Endothelial cell of umbilical vein (primary cell): Measurements from ENCODE around the gene TULP4. TPM values are rescaled to one million over a fixed set of nuclear protein-coding genes. Genes with fewer than 3 reads are reported as not detected.

Experiments used
- BruUV-seq: library from RNA; stranded (reverse); fragments of 400-500 nt; replicated peaks from 2 replicates; lab custom pipeline; 2021; lab: Mats Ljungman, UMichigan
- CTCF ChIA-PET: fragments of 300-600, 350-600 bp; sonication (Branson Sonifier 250); formaldehyde crosslinking; loops from one replicate; lab custom pipeline; 2021; ENCODE audit warnings: antibody characterized with exemption, inconsistent platforms; lab: Charles Lee
- POLR2A ChIA-PET: fragments of 300-600, 350-600 bp; sonication (Branson Sonifier 250); formaldehyde crosslinking; loops from one replicate; lab custom pipeline; 2021; ENCODE audit warnings: antibody characterized with exemption, inconsistent platforms; lab: Charles Lee
- DNase-seq: peaks from one replicate; pipeline ENCODE4 v3.0.0-alpha.2; 2011; ENCODE audit warnings: low read depth, low spot score
- FAIRE-seq: peaks from 2 replicates; lab custom pipeline; 2011; peaks lifted over from hg19 to GRCh38; lab: Jason Lieb, UNC
- H2AFZ ChIP-seq: 2 replicates; pipeline ENCODE4 v1.6.0; 2012; ENCODE audit warnings: low read depth, low read length, control low read depth, inconsistent platforms
- H3K27ac ChIP-seq: 2 replicates; pipeline ENCODE4 v1.5.1; 2011; ENCODE audit warnings: low read depth, mild to moderate bottlenecking, control low read depth, low read length, moderate library complexity; ENCODE audit not compliant: insufficient read depth
- H3K27me3 ChIP-seq, 2 experiments: 2 replicates each; pipeline versions ENCODE4 v1.6.0 to v1.6.1; 2011; ENCODE audit warnings: low read length in 2 of 2, mixed read lengths in 1 of 2; ENCODE audit not compliant: control insufficient read depth in 2 of 2, insufficient read depth in 2 of 2
- H3K36me3 ChIP-seq, 2 experiments: 2 replicates in 1 of 2; 3 replicates in 1 of 2; pipeline ENCODE4 v1.5.1; 2011; ENCODE audit warnings: low read length in 2 of 2, mild to moderate bottlenecking in 1 of 2, moderate library complexity in 1 of 2; ENCODE audit not compliant: control insufficient read depth in 2 of 2, insufficient read depth in 2 of 2; ENCODE audit errors: extremely low read depth in 1 of 2
- H3K4me1 ChIP-seq: 3 replicates; pipeline ENCODE4 v1.5.1; 2011; ENCODE audit warnings: mild to moderate bottlenecking, low read length; ENCODE audit not compliant: control insufficient read depth, insufficient read depth; ENCODE audit errors: extremely low read depth
- H3K4me2 ChIP-seq: 2 replicates; pipeline ENCODE4 v1.6.1; 2011; ENCODE audit warnings: low read length, control low read depth, mixed read lengths; ENCODE audit not compliant: insufficient read depth
- H3K4me3 ChIP-seq, 3 experiments: fragments of 200-600 bp in 1 of 3; sonication (generic), shearing (Covaris generic) in 1 of 3; replicated peaks in 1 of 3; 2 replicates each; pipeline ENCODE4 v1.5.1; 2011 to 2016; ENCODE audit warnings: control low read depth in 3 of 3, low read length in 3 of 3, mild to moderate bottlenecking in 2 of 3, inconsistent platforms in 1 of 3, low read depth in 1 of 3, moderate library complexity in 1 of 3; ENCODE audit not compliant: insufficient read depth in 1 of 3
- H3K79me2 ChIP-seq: 2 replicates; pipeline ENCODE4 v1.6.0; 2012; ENCODE audit warnings: low read length, inconsistent platforms; ENCODE audit not compliant: control insufficient read depth, insufficient read depth
- H3K9ac ChIP-seq: replicated peaks from 2 replicates; pipeline ENCODE3; 2011; ENCODE audit warnings: low read length, control low read depth; ENCODE audit not compliant: insufficient read depth; ENCODE audit errors: extremely low read depth
- H3K9me1 ChIP-seq: replicated peaks from 3 replicates; pipeline ENCODE4 v1.6.0; 2011; ENCODE audit warnings: mild to moderate bottlenecking, low read length; ENCODE audit not compliant: control insufficient read depth, insufficient read depth; ENCODE audit errors: extremely low read depth
- H3K9me3 ChIP-seq: replicated peaks from 2 replicates; pipeline ENCODE4 v1.5.1; 2012; ENCODE audit warnings: low read length, inconsistent platforms; ENCODE audit not compliant: control insufficient read depth, insufficient read depth
- H4K20me1 ChIP-seq: replicated peaks from 2 replicates; pipeline ENCODE3; 2011; ENCODE audit warnings: mild to moderate bottlenecking, low read length; ENCODE audit not compliant: control insufficient read depth, insufficient read depth; ENCODE audit errors: extremely low read depth
- FOS ChIP-seq: IDR thresholded peaks from 2 replicates; pipeline ENCODE4 v1.6.1; 2011; ENCODE audit warnings: mild to moderate bottlenecking, low read length, moderate library complexity, borderline replicate concordance; ENCODE audit not compliant: insufficient read depth
- JUN ChIP-seq: IDR thresholded peaks from 2 replicates; pipeline ENCODE4 v1.6.1; 2011; ENCODE audit warnings: borderline replicate concordance, low read depth; ENCODE audit not compliant: insufficient read length, insufficient read depth
- POLR2A ChIP-seq: IDR thresholded peaks from 2 replicates; pipeline ENCODE4 v1.6.1; 2012; ENCODE audit warnings: low read depth, mild to moderate bottlenecking, control low read depth, low read length
- dilution Hi-C: fragments of 300-500 bp; cut with MboI; formaldehyde crosslinking; loops from one replicate; pipeline ENCODE4 v1.15.0; 2019; ENCODE audit warnings: low sequenced_read_pairs; ENCODE audit not compliant: extremely low pct_ligation_motif_present
- intact Hi-C: fragments of 100-400 bp; cut with micrococcal nuclease; formaldehyde crosslinking; loops from one replicate; pipeline ENCODE4 v1.10.0; 2022
- polyA plus RNA-seq, 4 experiments: library from polyadenylated mRNA; depleted of rRNA in 3 of 4; stranded (reverse) in 3 of 4; unstranded in 1 of 4; fragments of >200 nt; gene quantifications; 2 replicates each; pipeline versions ENCODE4 v1.2.1 to v1.2.3, GENCODE V29; 2011 to 2012; ENCODE audit warnings: missing spikeins in 1 of 4
- total RNA-seq: library from RNA; stranded (reverse); gene quantifications from 2 replicates; pipeline ENCODE4 v1.2.3, GENCODE V29; 2021

Gene TULP4
- total and polyA plus RNA-seq, 2 donors (not counting 3 experiments of a cell fraction or from before 2014, with no cell fraction given) = 10.8 to 55.1 TPM

- H3K36me3 ChIP-seq = peaks cover 0 to 1% of the 10 kb centered on the region in 2 experiments
- dilution Hi-C loops (no loop called here), intact Hi-C loops (no loop called here)
- H3K9me1 ChIP-seq = no peaks in the 10 kb centered on the region
- DNase-seq = peak; percentile 21
- H3K27ac ChIP-seq = peak overlapping the region; percentile 9
- no peak overlapping the region for H3K4me3 ChIP-seq
- ChIA-PET POLR2A (no interaction called here), CTCF (interaction anchor here (0.9 to 1.6 kb wide), 5 partner anchors 13 to 261 kb away, joined by 3 to 5 read pairs (median 3); no protein-coding TSS in a partner anchor)
- H3K27me3 ChIP-seq = no peaks in the 10 kb centered on the region
- H3K9me3 ChIP-seq = no peaks in the 10 kb centered on the region
- H3K4me1 ChIP-seq = peaks cover 24% of the 10 kb centered on the region
- no peak overlapping the region for H2AFZ ChIP-seq
- no peaks in the 10 kb centered on the region for H3K79me2 ChIP-seq
- no peak overlapping the region for H3K9ac ChIP-seq
- no peak overlapping the region for H3K4me2 ChIP-seq
- H4K20me1 ChIP-seq = no peaks in the 10 kb centered on the region
- TF ChIP-seq FOS (peak; percentile 0), JUN (no peak)
- no TSS peak for BruUV-seq
- no peak for FAIRE-seq
These were observed 162.7 kb downstream of the TULP4 start for GRCh38 chr6:158474961-158475343.

- H4K20me1 ChIP-seq = no peaks in the 10 kb centered on the region
- BruUV-seq = no TSS peak
- TF ChIP-seq POLR2A (no peak), JUN (peak; percentile 24), FOS (peak; percentile 69)
- intact Hi-C loops (no loop called here), dilution Hi-C loops (no loop called here)
- no peak overlapping the region for H3K4me2 ChIP-seq
- peaks cover 24% of the 10 kb centered on the region for H3K4me1 ChIP-seq
- H3K4me3 ChIP-seq = no peak overlapping the region
- H3K9me3 ChIP-seq = no peaks in the 10 kb centered on the region
- FAIRE-seq = no peak
- no peak overlapping the region for H3K9ac ChIP-seq
- H3K79me2 ChIP-seq = no peaks in the 10 kb centered on the region
- peaks cover 0 to 2% of the 10 kb centered on the region in 2 experiments for H3K36me3 ChIP-seq
- CTCF ChIA-PET = interaction anchor here (0.9 to 1.6 kb wide), 5 partner anchors 12 to 261 kb away, joined by 3 to 5 read pairs (median 3); no protein-coding TSS in a partner anchor
- POLR2A ChIA-PET = no interaction called here
- peak; percentile 45 for DNase-seq
- H3K27me3 ChIP-seq = no peaks in the 10 kb centered on the region
- no peaks in the 10 kb centered on the region for H3K9me1 ChIP-seq
- H2AFZ ChIP-seq = no peak overlapping the region
- peak overlapping the region; percentile 9 for H3K27ac ChIP-seq
These were observed 163.4 kb downstream of the TULP4 start for GRCh38 chr6:158475344-158476302.
